GM12874 (cell line): Measurements from ENCODE around the gene COL6A2.
A peak's percentile ranks its signal among the peaks of the same experiment; 100 is the strongest.

Source experiments
- CTCF ChIP-seq: IDR thresholded peaks from 2 replicates; pipeline ENCODE4 v1.5.1; 2011; ENCODE audit warnings: low read depth, mild to moderate bottlenecking, control low read depth, low read length, moderate library complexity; ENCODE audit not compliant: insufficient read depth

The COL6A2 gene

GRCh38 chr21:46151989-46152926 lies 54.3 kb downstream of the COL6A2 start:
- TF ChIP-seq CTCF: no peak

- no peak for TF ChIP-seq CTCF
These were observed 55.0 kb downstream of the COL6A2 start for GRCh38 chr21:46152927-46153246.

DNA sequence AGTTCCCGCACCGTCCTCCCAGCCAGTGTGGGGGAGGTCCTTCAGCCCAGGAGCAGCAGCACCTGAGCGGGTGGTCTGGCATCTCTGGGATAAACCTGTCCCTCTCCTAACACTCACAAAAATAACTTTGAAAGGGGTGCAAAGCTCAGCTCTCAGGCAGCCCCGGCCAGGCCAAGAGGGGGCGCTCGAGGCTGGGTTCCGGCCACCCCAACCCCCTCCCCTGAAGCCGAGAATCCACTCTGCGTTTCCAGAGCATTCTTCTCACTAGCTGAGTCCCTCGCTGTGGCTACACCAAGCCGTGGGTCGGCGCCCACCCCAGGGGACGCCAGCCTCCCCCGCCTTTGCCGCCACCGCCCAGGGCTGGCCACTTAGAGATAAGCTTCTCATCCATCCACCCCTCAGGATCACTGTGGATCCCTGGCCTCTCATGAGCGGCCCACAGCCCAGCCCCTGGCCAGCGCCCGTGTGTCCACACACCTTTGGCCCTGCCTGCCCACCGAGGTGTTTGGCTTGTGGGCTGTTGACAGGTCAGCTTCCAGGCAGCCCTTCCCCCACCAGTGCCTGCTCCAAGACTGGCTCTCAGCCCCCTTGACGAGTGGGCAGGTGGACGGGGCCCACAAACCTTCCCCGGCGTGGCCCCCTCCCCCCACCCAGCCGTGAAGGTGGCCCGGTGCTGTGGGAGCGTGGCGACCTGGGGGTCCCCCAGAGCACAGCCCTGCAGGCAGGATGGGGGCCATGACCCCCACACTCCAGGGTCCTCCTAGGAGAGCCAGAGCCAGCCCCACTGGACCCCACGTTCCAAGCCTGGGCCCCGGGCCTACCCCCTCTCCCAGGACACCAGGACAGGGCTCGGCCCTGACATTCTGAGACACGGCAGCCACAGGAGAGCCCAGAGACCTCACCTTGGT lies 55.6 kb downstream of the COL6A2 start:
- TF ChIP-seq CTCF: peak; percentile 77

DNA sequence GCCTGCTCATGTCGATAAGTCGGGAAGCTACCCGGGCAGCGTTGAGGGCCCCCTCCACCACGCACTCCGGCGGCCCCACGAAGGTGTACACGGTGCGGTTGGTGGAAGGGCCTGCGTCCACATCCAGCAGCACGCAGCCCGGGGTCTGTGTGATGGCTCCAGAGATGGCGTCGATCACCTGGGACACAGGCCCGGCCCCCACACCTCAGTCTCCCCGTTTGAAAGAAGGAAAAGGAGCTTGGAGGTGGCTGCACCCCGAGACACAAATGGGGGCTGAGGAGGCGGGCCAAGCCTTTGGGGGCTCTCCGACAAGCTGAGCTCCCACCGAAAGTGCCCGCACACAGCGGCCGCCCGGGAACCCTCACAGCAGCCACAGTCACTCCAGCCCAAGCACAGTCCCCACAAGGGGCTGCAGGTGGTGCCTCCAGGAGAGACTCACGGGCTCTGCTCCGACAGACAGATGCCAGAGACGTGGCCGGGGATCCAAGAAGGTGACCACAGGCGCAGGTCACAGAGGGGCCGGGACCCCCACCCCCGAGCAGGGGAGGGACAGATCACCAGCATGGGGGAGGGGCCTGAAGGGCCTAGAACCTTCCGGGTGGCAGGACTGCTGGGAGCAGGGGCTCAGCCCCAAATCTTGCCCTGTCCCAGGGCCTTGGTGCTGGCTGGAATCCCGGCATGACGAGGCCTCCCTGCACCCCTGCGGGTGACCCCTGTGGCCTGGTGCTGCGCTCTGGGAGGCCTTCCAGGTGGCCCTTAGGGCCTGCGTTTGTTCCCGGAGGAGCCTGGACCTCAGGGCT lies 56.4 kb downstream of the COL6A2 start:
- TF ChIP-seq CTCF: no peak

DNA sequence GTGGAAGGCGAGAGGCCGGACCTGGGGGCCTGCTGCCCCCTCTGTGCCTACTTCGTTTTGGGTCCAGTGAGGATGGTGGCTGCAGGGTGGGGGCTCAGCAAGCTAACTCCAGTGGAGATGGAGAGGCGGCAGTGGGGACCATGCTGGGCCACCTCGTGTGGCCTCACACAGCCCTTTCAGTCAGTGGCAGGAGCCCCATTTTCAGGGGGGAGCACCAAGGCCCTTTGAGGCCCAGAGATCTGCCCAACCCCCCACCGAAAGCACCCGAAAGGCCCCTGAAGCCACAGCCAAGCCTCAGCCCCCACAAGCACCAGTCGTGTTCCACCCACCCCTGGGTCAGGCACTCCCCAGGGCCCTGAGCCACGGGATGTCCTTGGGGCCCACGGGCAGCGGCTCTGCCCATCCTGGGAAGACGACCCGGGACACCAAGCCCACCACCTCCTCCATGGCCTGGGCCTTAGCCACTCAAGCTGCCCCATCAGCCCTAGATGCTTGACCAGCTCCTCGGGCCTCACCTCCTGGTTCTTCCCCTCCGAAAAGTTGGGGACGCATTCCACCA lies 57.1 kb downstream of the COL6A2 start:
- no peak for TF ChIP-seq CTCF

- no peak for TF ChIP-seq CTCF
These were observed 57.8 kb downstream of the COL6A2 start, which contains the start of gene FTCD for GRCh38 chr21:46155514-46156377. TSS of gene FTCD (minus strand) at chr21:46155579. CDS start at chr21:46155523, 56 bp downstream.
